Measurements from ENCODE around the gene ARHGAP18.
A peak's percentile ranks its signal among the peaks of the same experiment; 100 is the strongest.
"Not testable (repeated sequence)": the region's sequence is repeated elsewhere in the genome, so short reads cannot be mapped to it uniquely, and the experiment has no call there.

Gene ARHGAP18

GRCh38 chr6:129575378-129576118 is 134.4 kb downstream of the ARHGAP18 start:
- peak; percentile 71 for DNase-seq

DNA sequence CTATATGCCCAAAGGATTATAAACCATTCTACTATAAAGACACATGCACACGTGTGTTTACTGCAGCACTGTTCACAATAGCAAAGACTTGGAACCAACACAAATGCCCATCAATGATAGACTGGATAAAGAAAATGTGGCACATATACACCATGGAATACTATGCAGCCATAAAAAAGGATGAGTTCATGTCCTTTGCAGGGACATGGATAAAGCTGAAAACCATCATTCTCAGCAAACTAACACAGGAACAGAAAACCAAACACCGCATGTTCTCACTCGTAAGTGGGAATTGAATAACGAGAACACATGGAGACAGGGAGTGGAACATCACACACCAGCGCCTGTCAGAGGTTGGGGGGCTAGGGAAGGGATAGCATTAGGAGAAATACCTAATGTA is 135.4 kb downstream of the ARHGAP18 start:
- not testable (repeated sequence) for DNase-seq

- DNase-seq = not testable (repeated sequence)
These were observed 139.0 kb downstream of the ARHGAP18 start for GRCh38 chr6:129570929-129571328.

DNA sequence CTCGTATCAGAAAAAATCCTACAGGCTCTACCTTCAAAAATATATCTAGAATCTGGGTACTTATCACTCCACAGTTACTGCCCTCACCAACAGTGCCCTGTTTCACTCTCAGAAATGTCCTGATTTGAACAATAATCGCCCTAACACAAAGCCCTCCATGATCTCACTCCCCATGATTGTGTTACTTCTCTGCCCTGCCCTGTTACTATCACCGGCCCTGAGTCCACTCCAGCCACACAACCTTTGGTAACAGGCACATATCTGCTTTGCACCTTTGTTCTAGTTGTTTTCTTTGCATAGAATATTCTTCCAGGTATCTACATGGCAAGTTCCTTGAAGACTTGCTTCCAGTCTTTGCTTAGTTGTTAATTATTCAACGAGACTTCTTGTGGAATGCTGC is 142.0 kb downstream of the ARHGAP18 start:
- no peak for DNase-seq

DNA sequence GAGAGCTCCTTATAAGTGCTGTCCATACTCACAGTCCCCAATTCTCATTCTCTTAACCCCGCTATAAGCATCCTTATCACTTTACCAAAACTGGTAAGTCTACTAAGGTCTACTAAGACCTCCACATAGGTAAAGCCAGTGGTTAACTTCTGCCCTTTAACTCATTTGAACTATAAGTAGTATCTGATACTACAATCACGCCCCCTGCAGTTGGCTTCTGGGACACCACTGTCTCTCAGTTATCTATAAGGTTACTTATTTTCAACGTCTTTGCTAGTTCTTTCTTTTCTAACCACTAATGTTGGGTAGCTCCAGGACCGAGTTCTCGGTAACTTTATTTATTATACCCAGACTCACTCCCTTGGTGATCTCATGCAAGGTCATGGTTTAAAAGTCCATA is 142.6 kb downstream of the ARHGAP18 start:
- no peak for DNase-seq

- DNase-seq = no peak
These were observed 144.2 kb downstream of the ARHGAP18 start for GRCh38 chr6:129565811-129566210.

GRCh38 chr6:129565366-129565765 is 144.6 kb downstream of the ARHGAP18 start:
- DNase-seq = no peak

- no peak for DNase-seq
These were observed 151.7 kb downstream of the ARHGAP18 start for GRCh38 chr6:129558248-129558647.

DNA sequence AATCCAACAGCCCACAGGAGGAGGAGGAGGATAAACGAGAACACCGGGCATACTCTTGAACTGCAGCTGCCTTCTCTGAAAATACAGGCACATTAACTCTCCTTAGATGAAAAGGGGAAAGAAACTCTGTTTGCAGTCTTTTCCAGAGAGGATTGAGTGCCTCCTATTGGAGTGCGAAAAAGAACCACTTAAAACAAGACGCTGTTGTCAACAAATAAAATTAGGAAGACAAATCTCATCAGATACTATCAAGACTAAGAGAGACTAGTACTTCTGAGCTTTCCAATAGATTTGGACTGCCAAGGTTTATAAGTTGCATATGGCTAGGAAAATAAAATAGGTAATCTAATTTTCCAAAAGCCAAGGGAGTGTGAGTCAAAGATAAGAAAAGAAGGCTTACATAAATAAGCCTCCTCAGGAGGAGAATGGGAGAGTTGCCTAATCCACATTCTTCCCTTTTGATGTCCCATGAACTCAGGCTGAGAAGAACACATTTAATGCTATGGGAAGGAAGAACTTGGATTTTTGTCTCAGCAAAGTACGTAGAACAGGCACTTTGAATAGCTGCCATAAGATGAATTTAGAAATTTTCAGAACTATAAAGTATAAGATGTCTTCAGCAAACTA is 154.7 kb downstream of the ARHGAP18 start:
- DNase-seq = peak; percentile 14

- DNase-seq = no peak
These were observed 157.6 kb downstream of the ARHGAP18 start for GRCh38 chr6:129552413-129552812.

DNA sequence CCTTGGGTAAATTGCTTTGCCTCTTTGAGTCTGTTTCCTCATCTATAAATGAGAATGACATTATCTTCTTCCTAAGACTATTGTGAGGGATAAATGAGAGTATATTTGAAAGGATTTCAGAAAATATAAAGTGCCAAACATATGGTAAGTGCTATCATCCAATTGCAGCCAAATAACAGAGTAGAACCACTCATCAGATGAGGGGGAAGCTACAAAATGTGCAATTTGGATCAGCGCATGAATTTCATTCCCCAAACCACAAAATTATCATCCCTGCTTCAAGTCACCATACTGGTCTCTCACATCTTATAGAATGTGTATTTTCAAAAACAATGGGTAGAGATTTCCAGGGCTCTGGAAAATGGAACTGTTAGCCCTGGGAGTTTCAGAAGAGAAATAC is 158.5 kb downstream of the ARHGAP18 start:
- no peak for DNase-seq

GRCh38 chr6:129546702-129547101 is 163.3 kb downstream of the ARHGAP18 start:
- no peak for DNase-seq

GRCh38 chr6:129544892-129545612 is 164.9 kb downstream of the ARHGAP18 start:
- no peak for DNase-seq

DNA sequence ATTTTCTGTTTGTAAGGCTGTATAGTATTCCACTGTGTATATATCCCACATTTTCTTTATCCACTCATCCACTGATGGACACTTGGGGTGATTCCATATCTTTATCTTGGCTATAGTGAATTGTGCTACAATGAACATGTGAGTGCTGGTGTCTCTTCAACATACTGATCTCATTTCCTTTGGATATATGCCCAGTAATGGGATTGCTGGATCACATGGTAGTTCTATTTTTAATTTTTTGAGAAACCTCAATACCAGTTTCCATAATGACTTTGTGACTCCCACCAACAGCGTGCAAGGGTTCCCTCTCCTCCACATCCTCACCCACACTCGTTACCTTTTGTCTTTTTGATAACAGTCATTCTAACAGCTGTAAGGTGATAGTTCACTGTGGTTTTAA is 166.0 kb downstream of the ARHGAP18 start:
- DNase-seq = no peak

DNA sequence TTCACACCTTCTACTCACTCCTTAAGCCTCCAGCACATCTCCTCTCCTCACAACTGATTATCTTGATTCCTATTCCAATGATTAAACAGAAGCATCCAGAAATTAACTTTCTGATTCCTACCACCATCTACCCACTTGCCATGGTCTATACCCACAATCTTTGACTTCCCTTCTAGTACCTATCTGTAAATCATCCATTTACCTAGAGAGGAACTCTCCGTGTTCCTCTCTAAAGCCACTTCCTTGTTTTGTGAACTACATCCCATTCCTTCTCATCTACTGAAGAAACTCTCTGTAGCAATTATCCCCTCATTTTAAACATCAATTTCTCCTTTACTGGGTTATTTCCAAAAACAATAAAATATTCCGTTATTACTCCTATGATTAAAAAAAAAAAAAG is 167.3 kb downstream of the ARHGAP18 start:
- no peak for DNase-seq

- DNase-seq = no peak
These were observed 170.9 kb downstream of the ARHGAP18 start for GRCh38 chr6:129539032-129539431.

DNA sequence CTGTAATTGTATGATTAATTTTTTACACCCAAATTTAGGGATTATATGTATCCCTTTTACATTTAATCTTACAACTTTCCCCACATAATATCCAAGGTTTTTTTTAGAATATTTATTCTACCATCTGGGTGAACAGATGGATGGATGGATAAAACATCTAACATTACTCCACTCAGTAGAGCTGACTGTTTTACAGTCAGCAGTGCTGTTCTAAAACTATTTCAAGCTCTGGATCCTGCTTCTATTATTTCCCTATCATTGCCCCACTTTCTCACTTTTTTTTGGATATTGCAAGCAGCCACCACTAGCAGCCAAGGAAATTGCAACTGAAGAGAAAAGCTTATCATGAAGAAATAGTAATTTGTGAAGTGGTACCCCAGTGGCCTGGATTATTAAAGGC is 173.7 kb downstream of the ARHGAP18 start:
- DNase-seq = no peak

DNA sequence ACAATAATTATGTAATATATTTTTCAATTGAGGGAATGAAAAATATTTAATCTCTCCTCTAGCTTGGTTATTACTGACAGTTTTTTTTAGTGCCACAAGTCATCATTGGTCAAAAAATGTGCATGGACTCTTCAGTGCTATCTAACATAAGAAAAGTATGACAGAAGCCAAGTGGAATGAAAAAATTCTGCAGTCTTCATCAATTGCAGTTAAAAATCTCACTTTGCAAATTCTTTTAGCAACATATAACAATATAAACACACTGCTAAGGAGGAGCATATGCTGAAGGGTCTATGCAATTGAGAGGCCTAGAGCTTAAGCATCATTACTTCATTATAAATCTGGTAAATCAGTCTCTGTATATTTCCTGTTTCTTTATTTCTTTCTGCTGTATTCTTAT is 175.1 kb downstream of the ARHGAP18 start:
- peak; percentile 6 for DNase-seq
